GM10248 (cell line): Measurements from ENCODE around the gene KIDINS220.

Experiments
- CTCF ChIA-PET: fragments of 300-600 bp; sonication (Branson Sonifier 250); formaldehyde crosslinking; extraction: SDS; loops from one replicate; lab custom pipeline; 2021; ENCODE audit warnings: antibody characterized with exemption; lab: Yijun Ruan, JAX
- POLR2A ChIA-PET: fragments of 350-650 bp; sonication (Branson Sonifier 250); formaldehyde crosslinking; extraction: SDS; loops from one replicate; lab custom pipeline; 2020; ENCODE audit warnings: antibody characterized with exemption; lab: Yijun Ruan, JAX
- DNase-seq: peaks from one replicate; pipeline ENCODE4 v3.0.0; 2012; ENCODE audit errors: extremely low spot score
- TF ChIP-seq, protein P1 (sequence below): IDR thresholded peaks from 2 replicates; pipeline ENCODE4 v1.5.1; 2012; ENCODE audit warnings: mild to moderate bottlenecking, low read depth; ENCODE audit errors: extremely low read depth, missing control alignments, control extremely low read depth

Gene KIDINS220

DNA sequence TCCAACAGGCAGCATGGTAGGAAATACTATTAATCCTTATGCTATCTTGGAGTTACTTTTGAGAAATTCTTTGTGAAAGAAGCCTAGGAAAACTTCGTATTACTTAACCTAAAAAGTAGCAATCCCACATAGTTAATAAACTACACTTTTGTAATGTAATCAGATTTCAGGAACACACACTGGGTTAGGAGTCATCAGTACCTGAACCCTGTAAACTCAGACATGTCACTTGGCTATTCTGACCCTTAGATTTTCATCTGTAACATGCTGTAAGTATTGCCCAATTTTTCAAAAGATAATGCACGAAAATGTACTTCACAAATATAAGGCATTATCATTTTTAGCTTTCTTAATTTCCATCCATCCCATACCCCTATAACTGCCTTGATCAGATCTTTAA is 39.0 kb downstream of the KIDINS220 start:
- TF ChIP-seq, protein P1, sequence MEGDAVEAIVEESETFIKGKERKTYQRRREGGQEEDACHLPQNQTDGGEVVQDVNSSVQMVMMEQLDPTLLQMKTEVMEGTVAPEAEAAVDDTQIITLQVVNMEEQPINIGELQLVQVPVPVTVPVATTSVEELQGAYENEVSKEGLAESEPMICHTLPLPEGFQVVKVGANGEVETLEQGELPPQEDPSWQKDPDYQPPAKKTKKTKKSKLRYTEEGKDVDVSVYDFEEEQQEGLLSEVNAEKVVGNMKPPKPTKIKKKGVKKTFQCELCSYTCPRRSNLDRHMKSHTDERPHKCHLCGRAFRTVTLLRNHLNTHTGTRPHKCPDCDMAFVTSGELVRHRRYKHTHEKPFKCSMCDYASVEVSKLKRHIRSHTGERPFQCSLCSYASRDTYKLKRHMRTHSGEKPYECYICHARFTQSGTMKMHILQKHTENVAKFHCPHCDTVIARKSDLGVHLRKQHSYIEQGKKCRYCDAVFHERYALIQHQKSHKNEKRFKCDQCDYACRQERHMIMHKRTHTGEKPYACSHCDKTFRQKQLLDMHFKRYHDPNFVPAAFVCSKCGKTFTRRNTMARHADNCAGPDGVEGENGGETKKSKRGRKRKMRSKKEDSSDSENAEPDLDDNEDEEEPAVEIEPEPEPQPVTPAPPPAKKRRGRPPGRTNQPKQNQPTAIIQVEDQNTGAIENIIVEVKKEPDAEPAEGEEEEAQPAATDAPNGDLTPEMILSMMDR, result no peak
- POLR2A ChIA-PET, result no interaction called here
- DNase-seq, result no peak
- CTCF ChIA-PET, result interaction anchor here (0.8 to 1.8 kb wide), 3 partner anchors 11 to 37 kb away, joined by 3 to 6 read pairs (median 4); no protein-coding TSS in a partner anchor

DNA sequence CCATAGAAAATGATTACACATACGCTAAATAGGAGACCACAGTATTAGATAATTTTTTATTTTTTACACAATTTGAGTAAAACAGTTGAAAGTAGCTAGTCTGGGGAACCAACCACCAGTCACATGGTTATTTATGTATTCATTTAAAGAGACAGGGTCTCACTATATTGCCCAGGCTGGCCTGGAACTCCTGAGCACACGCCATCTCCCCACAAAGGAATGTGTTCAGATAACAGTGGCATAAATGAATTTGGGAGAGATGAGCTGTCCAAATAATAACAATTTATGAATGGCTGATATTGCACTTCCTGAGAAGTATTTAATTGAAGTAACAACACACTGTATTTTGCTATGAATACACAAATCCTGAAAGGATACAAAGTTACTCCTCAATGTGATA is 39.7 kb downstream of the KIDINS220 start:
- ChIA-PET CTCF (interaction anchor here (1.4 to 1.5 kb wide), 2 partner anchors 19 to 76 kb away, joined by 4 read pairs; no protein-coding TSS in a partner anchor), POLR2A (no interaction called here)
- TF ChIP-seq, protein P1, result no peak
- no peak for DNase-seq

DNA sequence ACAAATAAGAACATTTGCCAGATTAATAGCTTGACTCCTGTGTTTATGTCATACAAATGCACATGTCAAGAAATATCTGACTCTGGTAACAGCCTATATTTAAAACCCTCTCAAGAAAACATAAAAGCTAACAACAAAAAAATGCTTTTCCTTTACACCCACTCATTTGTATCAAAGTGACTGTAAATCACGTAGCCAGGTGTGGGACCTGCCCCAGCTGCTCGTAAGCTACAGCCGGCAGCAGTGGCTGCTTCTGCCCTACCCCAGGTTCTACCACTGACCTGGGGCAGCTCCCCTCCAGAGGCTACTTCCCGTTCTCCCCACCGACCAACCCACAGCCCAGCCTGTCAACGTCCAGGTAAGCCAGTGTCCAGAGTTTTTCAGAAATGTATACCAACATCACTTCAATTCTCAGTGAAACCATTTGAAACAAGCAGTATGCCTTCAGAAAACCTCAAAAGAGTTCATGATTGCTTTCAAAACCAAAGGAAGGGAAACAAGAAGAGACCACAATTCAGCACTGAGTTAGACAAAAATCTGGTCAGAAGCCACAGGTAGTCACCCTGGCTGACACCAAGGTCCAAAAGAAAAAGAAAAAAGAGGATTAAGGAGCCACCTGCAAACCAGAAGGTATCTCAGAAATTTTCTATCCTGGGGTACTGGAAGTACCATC is 40.4 kb downstream of the KIDINS220 start:
- ChIA-PET POLR2A (no interaction called here), CTCF (interaction anchor here (0.8 to 2.1 kb wide), 8 partner anchors 8 to 104 kb away, joined by 3 to 7 read pairs (median 4); no protein-coding TSS in a partner anchor)
- TF ChIP-seq, protein P1, result no peak
- peak; percentile 29 for DNase-seq

DNA sequence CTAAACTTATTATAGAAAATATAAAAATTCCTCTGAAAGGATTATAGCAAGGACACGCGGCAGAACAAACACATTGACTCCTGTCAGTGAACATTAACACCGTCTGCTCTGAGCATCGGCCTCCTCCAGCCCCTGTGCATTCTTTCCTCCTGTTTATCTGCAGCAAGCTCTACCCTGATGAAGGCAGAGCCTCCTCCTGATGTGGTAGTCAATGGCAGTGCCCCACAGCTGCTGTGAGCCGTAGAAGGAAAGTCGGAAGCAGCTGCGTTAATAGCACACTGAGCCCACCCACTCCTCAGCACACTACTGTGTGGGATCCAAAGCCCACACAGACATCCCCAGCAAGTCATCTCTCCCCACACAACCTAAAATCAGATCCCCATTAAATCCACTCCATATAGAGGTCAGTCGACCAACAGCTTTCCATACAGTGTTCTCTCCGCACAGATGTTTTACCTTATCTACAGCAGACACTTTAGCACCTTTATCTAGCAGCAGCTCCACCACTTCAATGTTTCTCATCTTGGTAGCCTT is 41.0 kb downstream of the KIDINS220 start:
- no peak for DNase-seq
- TF ChIP-seq, protein P1, result no peak
- ChIA-PET CTCF (interaction anchor here (0.8 to 2.1 kb wide), 9 partner anchors 8 to 104 kb away, joined by 3 to 7 read pairs (median 4); no protein-coding TSS in a partner anchor), POLR2A (no interaction called here)

DNA sequence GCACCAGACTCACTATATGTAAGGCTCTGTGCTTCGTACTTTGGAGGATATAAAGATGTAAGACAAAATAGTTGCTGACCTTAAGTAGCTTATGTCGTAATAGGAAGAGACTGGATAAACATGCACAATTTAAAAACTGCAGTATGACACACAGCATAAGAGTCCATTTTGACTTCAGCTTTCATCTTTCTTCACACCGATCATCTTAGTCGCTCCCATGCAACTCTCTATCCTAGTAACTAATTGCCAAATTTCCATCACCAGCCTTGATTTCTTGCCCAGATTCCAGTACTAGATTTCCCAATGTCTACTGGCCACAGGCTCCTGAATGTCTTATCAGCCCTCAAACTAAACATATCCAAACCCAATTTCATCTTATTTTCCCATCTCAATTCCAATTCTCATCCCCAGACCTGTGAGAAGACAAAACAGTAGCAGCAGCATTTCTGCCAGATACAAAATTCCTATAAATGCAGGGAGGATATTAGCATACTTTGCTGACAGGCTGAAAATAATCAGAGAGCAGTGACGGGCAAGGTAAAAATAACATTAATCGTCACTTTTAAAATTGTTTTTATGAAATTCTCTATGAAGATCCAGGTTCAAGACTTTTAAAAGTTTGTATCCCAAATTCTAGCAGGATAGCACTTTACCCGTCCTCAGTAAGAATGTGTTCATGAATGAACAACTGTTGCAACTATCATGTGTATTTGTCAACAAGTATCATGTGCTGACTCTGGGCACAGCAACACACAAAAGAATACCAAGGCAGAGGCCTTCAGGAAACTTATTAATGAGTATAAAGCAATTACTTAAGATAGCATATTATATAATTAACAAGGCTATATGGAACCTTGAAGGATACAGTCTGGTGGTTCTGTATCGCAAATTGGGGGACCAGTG is 42.2 kb downstream of the KIDINS220 start:
- TF ChIP-seq, protein P1, result no peak
- CTCF ChIA-PET, result interaction anchor here (1.0 to 2.1 kb wide), 3 partner anchors 10 to 16 kb away, joined by 4 to 7 read pairs (median 6); no protein-coding TSS in a partner anchor
- no peak for DNase-seq
- POLR2A ChIA-PET, result no interaction called here

DNA sequence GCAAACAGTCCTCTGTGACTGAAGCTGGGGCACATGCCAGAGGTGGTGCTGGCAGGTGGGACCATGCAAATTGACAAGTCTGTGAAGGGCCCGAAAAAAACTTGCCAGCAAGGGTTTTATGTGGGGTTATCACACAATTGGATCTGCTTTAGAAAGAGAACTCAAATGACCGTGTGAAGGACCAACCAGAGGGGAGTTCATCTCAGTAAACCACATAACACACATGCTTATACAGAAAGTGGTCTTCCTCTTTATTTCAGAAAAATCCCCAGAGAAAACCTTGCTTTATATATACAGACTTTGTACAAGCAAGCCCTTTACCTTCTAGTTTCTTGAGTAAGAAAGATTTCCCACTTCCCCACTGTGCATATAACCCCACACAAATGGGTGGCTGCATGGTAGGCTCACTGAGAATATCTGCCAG is 46.7 kb downstream of the KIDINS220 start:
- TF ChIP-seq, protein P1, result no peak
- peak; percentile 20 for DNase-seq
- CTCF ChIA-PET, result no interaction called here
- POLR2A ChIA-PET, result no interaction called here
